Esophagus squamous epithelium (tissue), 4 donors: ENCODE data around the gene MPP3.

Experiments used
- CTCF ChIP-seq, 6 experiments: fragments of 450-650 bp in 4 of 6; fragments of 200-600 bp in 2 of 6; sonication (generic) in 2 of 6; IDR thresholded peaks; one replicate each; pipeline ENCODE4 v1.5.1; 2016 to 2019; ENCODE audit warnings: antibody characterized with exemption in 6 of 6, mild to moderate bottlenecking in 4 of 6, moderate library complexity in 4 of 6
- POLR2A ChIP-seq, 4 donors: fragments of 450-650 bp; IDR thresholded peaks; one replicate each; pipeline ENCODE4 v1.6.1; 2017; ENCODE audit warnings: antibody characterized with exemption in 4 of 4, mild to moderate bottlenecking in 4 of 4, moderate library complexity in 3 of 4

DNA sequence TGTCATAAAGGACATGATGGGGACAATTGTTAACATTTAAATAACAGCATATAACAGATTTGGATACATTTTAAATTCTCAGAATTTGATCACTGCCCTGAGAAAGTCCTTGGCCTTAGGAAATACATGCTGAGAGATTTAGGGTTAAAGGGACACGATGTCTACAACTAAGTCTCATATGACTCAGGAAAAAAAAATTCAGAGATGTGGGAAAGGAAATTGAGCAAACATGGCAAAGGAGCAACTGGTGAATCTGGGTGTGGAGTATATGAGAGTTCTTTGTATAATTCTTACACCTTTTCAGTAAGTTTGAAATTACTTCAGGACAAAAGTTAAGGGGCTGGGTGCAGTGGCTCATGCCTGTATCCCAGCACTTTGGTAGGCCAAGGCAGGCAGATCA is 18.2 kb downstream of the MPP3 start:
- TF ChIP-seq CTCF (IDR thresholded peaks at IDR 0.05) (no peak), POLR2A (IDR thresholded peaks at IDR 0.05) (no peak)
